Fibroblast of the aortic adventitia (primary cell): Measurements from ENCODE around the gene OR1S1. TPM values are rescaled to one million over a fixed set of nuclear protein-coding genes. Genes with fewer than 3 reads are reported as not detected.

Experiments
- DNase-seq: peaks from one replicate; pipeline ENCODE4 v3.0.0-alpha.2; 2010; ENCODE audit warnings: low read depth
- H3K4me3 ChIP-seq: 2 replicates; pipeline ENCODE4 v1.5.1; 2011; ENCODE audit warnings: low read depth, mild to moderate bottlenecking, control low read depth, low read length, moderate library complexity
- CTCF ChIP-seq: IDR thresholded peaks from 2 replicates; pipeline ENCODE4 v1.5.1; 2011; ENCODE audit warnings: mild to moderate bottlenecking, low read length, control low read depth, inconsistent platforms; ENCODE audit not compliant: insufficient read depth
- total RNA-seq: library from RNA; depleted of rRNA; stranded (reverse); fragments of >200 nt; gene quantifications from 2 replicates; pipeline ENCODE4 v1.2.3, GENCODE V29; 2012; ENCODE audit warnings: low replicate concordance

OR1S1 gene
- total RNA-seq, 1 donor: not detected

- no peak overlapping the region for H3K4me3 ChIP-seq
- no peak for DNase-seq
- TF ChIP-seq CTCF: no peak
These were observed 25.6 kb upstream of the OR1S1 start for GRCh38 chr11:58186938-58187337.

GRCh38 chr11:58188770-58189169 lies 23.8 kb upstream of the OR1S1 start, which contains the start of gene OR9Q2:
Gene OR9Q2 (plus strand): TSS chr11:58189070. CDS start chr11:58190491, 1,421 bp downstream.
- no peak within 1 kb of the TSS for H3K4me3 ChIP-seq
- no peak for TF ChIP-seq CTCF
- DNase-seq: no peak

- no peak for TF ChIP-seq CTCF
- no peak for DNase-seq
- H3K4me3 ChIP-seq: no peak overlapping the region
These were observed 20.3 kb upstream of the OR1S1 start for GRCh38 chr11:58192229-58192628.

- TF ChIP-seq CTCF: no peak
- H3K4me3 ChIP-seq: no peak overlapping the region
- DNase-seq: no peak
These were observed 19.1 kb upstream of the OR1S1 start for GRCh38 chr11:58193391-58193790.

GRCh38 chr11:58195939-58196338 lies 16.6 kb upstream of the OR1S1 start:
- no peak for TF ChIP-seq CTCF
- DNase-seq: no peak

GRCh38 chr11:58199271-58199670 lies 13.2 kb upstream of the OR1S1 start:
- no peak for DNase-seq
- no peak overlapping the region for H3K4me3 ChIP-seq
- no peak for TF ChIP-seq CTCF

More at GRCh38 chr11:58195939-58196338, 16.6 kb upstream of the OR1S1 start:
- no peak overlapping the region for H3K4me3 ChIP-seq

- no peak within 1 kb of the TSS for H3K4me3 ChIP-seq
- TF ChIP-seq CTCF: no peak
- no peak for DNase-seq
These were observed 8.5 kb upstream of the OR1S1 start, which contains the start of gene OR1S2 for GRCh38 chr11:58204042-58204441. Gene OR1S2 (minus strand): TSS chr11:58204142. CDS start chr11:58204142, 0 bp downstream.
